Measurements from ENCODE around the gene SLC8A1. TPM values are rescaled to one million over a fixed set of nuclear protein-coding genes. Genes with fewer than 3 reads are reported as not detected.

SLC8A1 gene
- total RNA-seq, 3 donors from 2014 or later = 6.0 to 164 (median 17.0) TPM

DNA sequence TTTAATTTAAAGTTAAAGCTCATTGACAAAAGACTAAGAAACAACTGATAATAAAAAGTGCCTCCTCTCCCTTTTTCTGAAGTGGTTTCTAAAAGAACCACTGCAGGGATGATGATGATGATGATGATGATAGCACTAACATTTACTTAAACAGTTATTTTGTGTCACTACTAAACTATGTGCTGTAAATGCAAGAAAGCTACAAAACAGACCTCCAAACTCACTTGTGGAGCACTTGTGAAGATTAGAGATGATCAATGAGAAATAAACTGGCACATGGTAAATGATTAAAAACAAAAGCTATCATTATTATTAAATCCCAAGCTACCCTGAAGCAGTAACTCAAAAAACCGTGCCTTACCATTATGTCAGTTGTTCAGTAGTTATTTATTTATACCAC, 88.7 kb downstream of the SLC8A1 start:
- intact Hi-C loops (cut with DNase I, micrococcal nuclease) = no loop called here
- TF ChIP-seq, protein P1, sequence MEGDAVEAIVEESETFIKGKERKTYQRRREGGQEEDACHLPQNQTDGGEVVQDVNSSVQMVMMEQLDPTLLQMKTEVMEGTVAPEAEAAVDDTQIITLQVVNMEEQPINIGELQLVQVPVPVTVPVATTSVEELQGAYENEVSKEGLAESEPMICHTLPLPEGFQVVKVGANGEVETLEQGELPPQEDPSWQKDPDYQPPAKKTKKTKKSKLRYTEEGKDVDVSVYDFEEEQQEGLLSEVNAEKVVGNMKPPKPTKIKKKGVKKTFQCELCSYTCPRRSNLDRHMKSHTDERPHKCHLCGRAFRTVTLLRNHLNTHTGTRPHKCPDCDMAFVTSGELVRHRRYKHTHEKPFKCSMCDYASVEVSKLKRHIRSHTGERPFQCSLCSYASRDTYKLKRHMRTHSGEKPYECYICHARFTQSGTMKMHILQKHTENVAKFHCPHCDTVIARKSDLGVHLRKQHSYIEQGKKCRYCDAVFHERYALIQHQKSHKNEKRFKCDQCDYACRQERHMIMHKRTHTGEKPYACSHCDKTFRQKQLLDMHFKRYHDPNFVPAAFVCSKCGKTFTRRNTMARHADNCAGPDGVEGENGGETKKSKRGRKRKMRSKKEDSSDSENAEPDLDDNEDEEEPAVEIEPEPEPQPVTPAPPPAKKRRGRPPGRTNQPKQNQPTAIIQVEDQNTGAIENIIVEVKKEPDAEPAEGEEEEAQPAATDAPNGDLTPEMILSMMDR (IDR thresholded peaks at IDR 0.05) = no peak
- H3K4me1 ChIP-seq (ENCODE audit: low read depth) = no peaks in the 10 kb centered on the region
- no peaks in the 10 kb centered on the region for H3K9me3 ChIP-seq
- no peak overlapping the region for H3K4me3 ChIP-seq
- no peak for ATAC-seq
- H3K36me3 ChIP-seq (ENCODE audit: low read depth) = no peaks in the 10 kb centered on the region
- DNase-seq = no peak

DNA sequence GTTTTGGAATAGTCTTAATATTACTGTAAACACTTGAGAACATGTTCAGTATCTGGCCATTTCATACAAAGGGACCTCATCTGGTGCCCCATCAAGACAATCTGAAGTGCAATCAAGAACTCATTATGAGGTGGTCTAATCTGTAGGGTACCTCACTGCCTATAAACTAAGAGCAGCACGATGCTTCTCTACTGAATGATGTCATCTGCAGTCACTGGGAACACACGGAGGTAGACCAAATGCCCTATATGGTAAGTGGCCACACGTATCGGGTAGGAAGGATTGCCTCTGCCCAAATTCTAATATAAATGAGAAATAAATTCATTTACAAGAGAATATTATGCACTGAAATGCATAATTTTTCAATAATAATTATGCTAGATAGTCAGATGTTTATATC, 90.4 kb downstream of the SLC8A1 start:
- no peaks in the 10 kb centered on the region for H3K36me3 ChIP-seq (ENCODE audit: low read depth)
- ATAC-seq (no peak), DNase-seq (no peak)
- TF ChIP-seq, protein P1 (IDR thresholded peaks at IDR 0.05) = no peak
- H3K4me1 ChIP-seq (ENCODE audit: low read depth) = no peaks in the 10 kb centered on the region
- intact Hi-C loops (cut with DNase I, micrococcal nuclease) = no loop called here
- no peaks in the 10 kb centered on the region for H3K9me3 ChIP-seq
- no peak overlapping the region for H3K4me3 ChIP-seq

DNA sequence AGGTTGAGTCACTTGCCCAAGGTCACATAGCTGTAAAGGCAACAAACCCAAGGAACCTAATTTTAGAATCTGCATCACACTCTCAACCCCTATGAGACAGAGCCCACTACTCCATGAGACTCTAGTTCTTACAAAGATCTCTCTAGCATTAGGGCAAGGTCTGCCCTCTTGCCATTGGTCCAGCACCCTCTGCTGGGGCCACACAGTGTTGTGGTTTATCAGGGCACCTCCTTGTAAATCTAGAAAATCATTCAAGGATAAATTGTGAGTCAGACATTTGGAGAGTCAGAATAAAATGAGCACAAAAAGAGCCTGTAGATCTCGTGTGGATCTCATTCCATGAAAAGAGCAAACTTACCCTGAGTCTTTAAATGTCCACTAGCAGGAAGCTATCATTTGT, 91.2 kb downstream of the SLC8A1 start:
- H3K36me3 ChIP-seq (ENCODE audit: low read depth) = no peaks in the 10 kb centered on the region

DNA sequence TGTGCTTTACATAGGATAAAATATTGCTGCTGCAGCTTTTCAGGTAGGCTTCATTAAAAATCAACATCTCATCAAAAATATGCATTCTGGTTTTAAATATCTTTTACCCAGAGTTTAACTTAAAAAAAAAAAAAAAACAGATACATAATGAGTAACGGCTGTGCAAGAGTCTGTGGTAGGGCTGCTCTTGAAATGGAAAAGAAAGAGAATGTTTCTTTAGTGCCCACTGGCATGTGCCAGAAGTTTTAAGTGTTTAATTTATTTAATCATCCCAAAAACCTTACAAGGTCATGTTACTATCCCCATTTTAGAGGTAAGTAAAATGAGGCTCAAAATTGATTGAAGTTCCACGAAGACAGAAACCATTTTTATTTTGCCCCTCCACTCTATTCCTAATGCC, 92.1 kb downstream of the SLC8A1 start:
- ATAC-seq = no peak
- Histone ChIP-seq H3K36me3 (ENCODE audit: low read depth) (no peaks in the 10 kb centered on the region), H3K4me3 (no peak overlapping the region), H3K4me1 (ENCODE audit: low read depth) (no peaks in the 10 kb centered on the region), H3K9me3 (no peaks in the 10 kb centered on the region)
- intact Hi-C loops (cut with DNase I, micrococcal nuclease) = no loop called here
- DNase-seq = no peak
- TF ChIP-seq, protein P1 (IDR thresholded peaks at IDR 0.05) = no peak

More for the DNA sequence above, 91.2 kb downstream of the SLC8A1 start:
- TF ChIP-seq, protein P1 (IDR thresholded peaks at IDR 0.05) = no peak
- Histone ChIP-seq H3K9me3 (no peaks in the 10 kb centered on the region), H3K4me3 (no peak overlapping the region), H3K4me1 (ENCODE audit: low read depth) (no peaks in the 10 kb centered on the region)
- ATAC-seq (no peak), DNase-seq (peak in 1 of 3 donors; percentile 8)
- intact Hi-C loops (cut with DNase I, micrococcal nuclease) = no loop called here

DNA sequence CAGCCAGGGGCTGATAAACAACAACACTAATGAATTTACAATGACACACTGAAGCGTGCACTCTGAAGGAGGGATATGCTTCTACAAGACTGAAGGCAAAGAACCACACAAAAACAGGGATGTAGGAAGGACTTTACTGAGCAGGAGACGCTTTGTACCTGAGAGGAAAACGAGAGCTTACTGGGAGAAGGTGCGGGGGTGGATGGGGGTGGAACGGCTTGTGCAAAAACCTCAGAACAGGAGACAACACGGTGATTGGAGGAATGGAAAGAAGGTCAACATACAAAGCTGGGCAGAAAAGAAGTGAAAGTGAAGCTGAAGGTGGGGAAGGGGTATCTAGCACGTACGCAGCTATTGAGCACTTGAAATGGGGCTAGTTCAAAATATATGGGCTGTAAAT, 93.1 kb downstream of the SLC8A1 start:
- TF ChIP-seq, protein P1 (IDR thresholded peaks at IDR 0.05) = no peak
- H3K9me3 ChIP-seq = no peaks in the 10 kb centered on the region
- ATAC-seq (no peak), DNase-seq (no peak)
- H3K4me3 ChIP-seq = no peak overlapping the region
- intact Hi-C loops (cut with DNase I, micrococcal nuclease) = no loop called here
- no peaks in the 10 kb centered on the region for H3K4me1 ChIP-seq (ENCODE audit: low read depth)
- H3K36me3 ChIP-seq (ENCODE audit: low read depth) = no peaks in the 10 kb centered on the region

DNA sequence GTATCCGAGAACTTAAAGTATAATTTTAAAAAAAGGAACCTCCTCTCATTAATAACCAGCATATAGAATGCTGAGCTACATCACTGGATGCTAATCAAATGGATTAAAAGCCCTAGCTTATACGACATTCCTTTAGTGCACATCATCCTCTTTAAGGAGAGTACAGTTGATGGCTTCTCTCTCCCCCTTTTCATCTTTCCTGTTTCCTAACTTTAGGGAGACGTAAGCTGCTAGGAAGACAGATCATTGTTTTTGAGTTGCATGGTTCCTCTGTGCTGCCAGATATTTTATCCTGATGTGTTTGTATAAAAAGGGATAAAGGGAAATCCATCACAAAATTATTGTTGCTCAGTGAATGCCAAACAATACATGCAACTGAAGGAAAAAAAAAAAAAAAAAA, 94.2 kb downstream of the SLC8A1 start:
- Histone ChIP-seq H3K36me3 (ENCODE audit: low read depth) (no peaks in the 10 kb centered on the region), H3K9me3 (no peaks in the 10 kb centered on the region), H3K4me3 (no peak overlapping the region), H3K4me1 (ENCODE audit: low read depth) (no peaks in the 10 kb centered on the region)
- ATAC-seq = no peak
- TF ChIP-seq, protein P1 (IDR thresholded peaks at IDR 0.05) = no peak
- intact Hi-C loops (cut with DNase I, micrococcal nuclease) = no loop called here
- DNase-seq = no peak
